Heart left ventricle (tissue), 13 donors: ENCODE results near the gene VEZT.
"Not testable (repeated sequence)": the region's sequence is repeated elsewhere in the genome, so short reads cannot be mapped to it uniquely, and the experiment has no call there.

Source experiments
- POLR2A ChIP-seq, 2 donors: fragments of 450-650 bp; IDR thresholded peaks; one replicate each; pipeline ENCODE4 v1.6.1; 2017; ENCODE audit warnings: antibody characterized with exemption in 2 of 2, mild to moderate bottlenecking in 2 of 2, moderate library complexity in 2 of 2
- TF ChIP-seq, protein P1 (sequence below), 12 donors: fragments of 200-600 bp; sonication (generic) in 4 of 12; IDR thresholded peaks; one replicate each; pipeline versions ENCODE4 v1.5.0 to v1.8.0; 2018 to 2022; ENCODE audit warnings: antibody characterized with exemption in 12 of 12, mild to moderate bottlenecking in 5 of 12
- donor health status: ischemic (EF 13 %, LVEDD 7.1; RV severe dilation, severe dysfunction).
- donor health status: DM: no; HTN: yes; CAD: no.
- donor health status: DM: no; HTN: no; CAD: no.
- donor health status: ischemic (EF 25% LVEDD 6.9; RV normal size, moderate dysfunction).
- donor health status: ischemic (EF 25% LVEDD 5.7; RV mildly dilated, moderate dysfunction).
- donor health status: ischemic (EF 35%, LVEDD 5.7; RV mildly dilated, moderate dysfunction).
- donor health status: nonischemic (EF 11% LVEDD 7.7; RV severe dilation, severe dysfunction).
- donor health status: DM: yes; HTN: yes; CAD: no.
- donor health status: PGD.
- donor health status: ischemic (EF 29% LVEDD 5.4; RV normal size, mild dysfunction).
- donor health status: nonischemic (EF 23%, LVEDD 6.1; RV moderate dilation, normal function).

DNA sequence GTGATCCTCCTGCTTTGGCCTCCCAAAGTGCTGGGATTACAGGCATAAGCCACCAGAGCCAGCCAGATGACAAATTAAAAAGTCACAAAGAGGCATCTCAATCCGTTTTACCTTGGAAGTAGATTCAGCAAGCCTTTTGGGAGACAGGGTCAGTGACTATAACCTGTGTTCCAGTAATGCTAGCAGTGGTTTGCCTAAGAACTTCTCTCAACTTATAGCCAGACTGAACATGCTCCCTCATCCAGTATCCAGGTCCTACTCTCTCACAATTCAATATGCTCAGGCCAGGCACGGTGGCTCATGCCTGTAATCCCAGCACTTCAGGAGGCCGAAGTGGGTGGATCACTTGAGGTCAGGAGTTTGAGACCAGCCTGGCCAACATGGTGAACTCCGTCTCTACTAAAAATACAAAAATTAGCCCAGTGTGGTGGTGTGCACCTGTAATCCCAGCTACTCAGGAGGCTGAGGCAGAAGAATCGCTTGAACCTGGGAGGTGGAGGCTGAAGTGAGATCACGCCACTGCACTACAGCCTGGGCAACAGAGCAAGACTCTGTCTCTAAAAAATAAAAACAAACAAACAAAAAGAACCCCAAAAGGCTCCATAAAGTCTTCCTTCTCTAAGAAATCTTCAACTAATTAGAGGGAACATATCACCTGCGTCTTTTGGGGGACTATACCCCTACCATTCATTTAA lies 20.6 kb upstream of the VEZT start:
- TF ChIP-seq, protein P1, sequence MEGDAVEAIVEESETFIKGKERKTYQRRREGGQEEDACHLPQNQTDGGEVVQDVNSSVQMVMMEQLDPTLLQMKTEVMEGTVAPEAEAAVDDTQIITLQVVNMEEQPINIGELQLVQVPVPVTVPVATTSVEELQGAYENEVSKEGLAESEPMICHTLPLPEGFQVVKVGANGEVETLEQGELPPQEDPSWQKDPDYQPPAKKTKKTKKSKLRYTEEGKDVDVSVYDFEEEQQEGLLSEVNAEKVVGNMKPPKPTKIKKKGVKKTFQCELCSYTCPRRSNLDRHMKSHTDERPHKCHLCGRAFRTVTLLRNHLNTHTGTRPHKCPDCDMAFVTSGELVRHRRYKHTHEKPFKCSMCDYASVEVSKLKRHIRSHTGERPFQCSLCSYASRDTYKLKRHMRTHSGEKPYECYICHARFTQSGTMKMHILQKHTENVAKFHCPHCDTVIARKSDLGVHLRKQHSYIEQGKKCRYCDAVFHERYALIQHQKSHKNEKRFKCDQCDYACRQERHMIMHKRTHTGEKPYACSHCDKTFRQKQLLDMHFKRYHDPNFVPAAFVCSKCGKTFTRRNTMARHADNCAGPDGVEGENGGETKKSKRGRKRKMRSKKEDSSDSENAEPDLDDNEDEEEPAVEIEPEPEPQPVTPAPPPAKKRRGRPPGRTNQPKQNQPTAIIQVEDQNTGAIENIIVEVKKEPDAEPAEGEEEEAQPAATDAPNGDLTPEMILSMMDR (IDR thresholded peaks at IDR 0.05) = not testable (repeated sequence)
- not testable (repeated sequence) for TF ChIP-seq POLR2A (IDR thresholded peaks at IDR 0.05)
